NCI-H1436 (cell line): ENCODE results near the gene FASTK.

ENCODE experiments used
- DNase-seq: peaks from one replicate; lab custom pipeline; 2025; lab: John Stamatoyannopoulos, UW

The FASTK gene

DNA sequence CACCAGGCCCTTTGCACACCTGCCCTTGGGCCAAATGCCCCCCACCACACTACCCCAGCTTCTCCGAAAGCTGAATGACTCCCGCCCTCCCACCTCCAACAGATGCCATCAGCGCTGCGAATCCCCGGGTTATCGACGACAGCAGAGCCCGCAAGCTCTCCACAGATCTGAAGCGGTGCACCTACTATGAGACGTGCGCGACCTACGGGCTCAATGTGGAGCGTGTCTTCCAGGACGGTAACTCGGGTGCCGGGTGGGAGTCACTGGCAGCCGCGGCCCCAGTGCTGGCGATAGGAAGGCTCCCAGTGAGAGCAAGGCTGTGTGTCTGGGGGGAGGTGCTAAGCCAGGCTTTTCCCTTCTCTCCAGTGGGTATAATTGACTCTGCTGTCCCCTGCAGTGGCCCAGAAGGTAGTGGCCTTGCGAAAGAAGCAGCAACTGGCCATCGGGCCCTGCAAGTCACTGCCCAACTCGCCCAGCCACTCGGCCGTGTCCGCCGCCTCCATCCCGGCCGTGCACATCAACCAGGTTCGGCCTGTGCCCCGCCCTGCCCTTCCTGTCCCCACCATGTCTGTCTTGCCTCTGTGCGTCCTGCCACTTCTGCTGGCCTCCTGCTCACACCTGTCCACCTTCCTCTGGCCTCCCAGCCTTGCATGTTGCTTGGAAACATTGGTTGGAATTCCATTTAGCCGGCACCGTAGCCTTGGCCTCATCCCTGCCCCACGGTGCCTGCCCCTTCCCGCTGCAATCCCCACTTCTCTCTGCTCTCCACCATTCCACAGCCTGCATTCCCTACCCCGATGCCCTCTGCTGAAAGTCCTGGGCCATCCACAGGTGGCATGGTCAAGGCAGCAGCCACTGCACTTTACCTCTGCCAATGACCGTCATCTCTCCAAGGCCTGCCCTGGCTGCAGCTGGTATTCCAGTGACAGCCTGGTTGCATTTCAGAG, 37.8 kb upstream of the FASTK start:
- DNase-seq, result no peak

DNA sequence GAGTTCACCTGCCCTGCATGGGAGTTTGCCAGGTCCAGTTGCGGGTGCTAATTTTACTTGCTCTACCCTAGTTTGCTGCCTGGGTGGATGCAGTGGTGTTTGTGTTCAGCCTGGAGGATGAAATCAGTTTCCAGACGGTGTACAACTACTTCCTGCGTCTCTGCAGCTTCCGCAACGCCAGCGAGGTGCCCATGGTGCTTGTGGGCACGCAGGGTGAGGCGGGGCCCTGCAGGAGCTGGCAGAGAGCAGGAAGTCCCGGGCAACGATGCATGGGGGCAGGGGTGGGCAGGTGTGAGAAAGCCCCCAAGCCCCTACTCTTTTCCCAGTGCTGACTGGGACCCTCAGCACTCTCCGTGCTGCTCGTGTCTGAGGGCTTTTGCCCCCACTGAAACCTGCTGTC, 37.0 kb upstream of the FASTK start:
- DNase-seq, result no peak

DNA sequence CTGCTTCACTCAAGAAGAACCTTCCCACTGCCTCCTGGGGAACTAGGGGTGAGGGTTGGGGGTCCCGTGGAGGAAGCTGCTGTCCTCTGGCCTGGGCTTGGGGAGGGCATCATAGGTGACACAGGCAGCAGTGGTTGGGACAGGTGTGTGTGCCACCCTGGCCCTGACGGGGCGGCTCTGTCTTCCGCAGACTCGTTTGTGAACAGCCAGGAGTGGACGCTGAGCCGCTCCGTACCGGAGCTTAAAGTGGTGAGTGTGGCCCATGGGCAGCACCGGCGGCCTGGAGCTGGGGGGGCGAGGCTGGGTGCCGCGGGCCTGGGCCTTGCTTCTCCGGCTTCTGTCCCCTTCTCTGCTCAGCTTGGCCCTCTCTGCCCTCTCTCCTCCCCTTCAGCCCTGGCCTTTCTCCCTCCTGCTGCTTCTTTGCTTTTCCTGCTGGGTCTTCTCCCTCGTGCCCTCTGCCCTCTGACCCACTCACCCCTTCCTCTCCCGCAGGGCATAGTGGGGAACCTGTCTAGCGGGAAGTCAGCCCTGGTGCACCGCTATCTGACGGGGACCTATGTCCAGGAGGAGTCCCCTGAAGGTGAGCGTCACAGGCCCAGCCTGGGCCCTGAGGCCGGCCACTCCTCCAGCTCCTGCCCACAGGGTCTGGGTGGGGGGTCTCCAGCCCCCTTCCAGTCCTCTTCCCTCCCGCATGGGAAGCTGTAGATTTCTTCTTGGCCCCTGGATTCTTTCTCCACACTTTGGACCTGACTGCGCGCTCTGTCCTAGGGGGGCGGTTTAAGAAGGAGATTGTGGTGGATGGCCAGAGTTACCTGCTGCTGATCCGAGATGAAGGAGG, 36.2 kb upstream of the FASTK start:
- no peak for DNase-seq

DNA sequence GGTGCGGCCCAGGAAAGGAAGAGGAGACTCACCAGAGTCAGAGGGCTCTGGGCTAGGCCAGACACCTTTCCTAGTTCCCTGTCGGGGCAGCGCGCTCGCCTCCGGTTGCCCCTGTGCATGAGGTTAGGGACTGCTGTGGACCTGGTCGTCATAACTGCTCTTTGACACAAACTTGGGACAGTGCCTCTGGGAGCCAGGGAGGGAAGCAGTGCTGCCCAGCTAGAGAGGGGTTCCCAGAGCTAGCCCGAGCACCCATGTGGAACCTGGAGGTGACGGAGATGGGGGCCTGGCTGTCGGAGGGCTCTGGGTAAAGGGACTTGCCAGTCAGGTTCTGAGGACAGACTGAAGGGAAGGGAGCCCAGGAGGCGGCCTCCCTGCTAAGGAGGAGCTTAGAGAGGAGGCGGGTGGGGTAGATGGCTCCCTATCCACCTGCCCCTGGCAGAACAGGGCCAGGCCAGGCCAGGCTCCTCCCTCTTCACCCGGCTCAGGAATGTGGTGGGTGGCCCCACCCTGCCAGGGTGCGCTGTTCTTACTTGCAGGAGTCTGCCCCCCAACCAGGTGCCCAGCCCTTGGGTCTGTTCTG, 35.3 kb upstream of the FASTK start:
- no peak for DNase-seq

DNA sequence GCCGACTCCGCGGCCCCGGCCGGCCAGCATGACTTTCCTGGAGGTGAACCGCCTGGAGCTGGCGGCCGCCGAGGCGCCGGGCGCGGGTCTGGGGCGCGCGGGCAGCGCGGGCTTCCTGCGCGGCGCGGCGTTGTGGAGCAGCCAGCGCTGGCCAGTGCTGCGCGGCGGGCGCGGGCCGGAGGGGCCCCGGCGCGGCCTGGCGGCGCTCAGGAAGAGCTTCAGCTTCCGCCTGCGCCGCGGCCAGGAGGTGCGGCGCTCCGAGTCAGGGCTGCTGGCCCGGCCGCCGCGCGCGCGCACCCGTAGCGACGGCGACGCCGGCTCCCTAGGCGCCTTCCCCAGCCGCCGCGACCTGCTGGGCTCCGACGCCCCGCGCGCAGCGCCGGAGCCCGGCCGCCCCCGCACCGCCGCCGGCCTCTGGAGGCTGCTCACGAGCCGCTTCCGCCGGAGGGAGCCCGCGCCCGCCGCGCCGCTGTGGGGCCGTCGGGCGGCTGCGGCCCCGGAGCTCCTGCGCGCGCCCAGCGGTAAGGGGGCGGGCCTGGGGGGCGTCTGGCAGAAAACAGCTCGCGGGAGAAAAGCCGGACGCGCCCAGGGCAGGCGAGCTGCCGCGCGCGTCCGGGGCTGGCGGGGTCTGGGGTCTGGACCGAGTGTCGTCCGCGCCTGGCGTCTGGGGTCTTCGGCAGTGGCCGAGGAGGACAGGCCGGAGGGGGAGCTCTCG, 34.7 kb upstream of the FASTK start:
- DNase-seq, result no peak

DNA sequence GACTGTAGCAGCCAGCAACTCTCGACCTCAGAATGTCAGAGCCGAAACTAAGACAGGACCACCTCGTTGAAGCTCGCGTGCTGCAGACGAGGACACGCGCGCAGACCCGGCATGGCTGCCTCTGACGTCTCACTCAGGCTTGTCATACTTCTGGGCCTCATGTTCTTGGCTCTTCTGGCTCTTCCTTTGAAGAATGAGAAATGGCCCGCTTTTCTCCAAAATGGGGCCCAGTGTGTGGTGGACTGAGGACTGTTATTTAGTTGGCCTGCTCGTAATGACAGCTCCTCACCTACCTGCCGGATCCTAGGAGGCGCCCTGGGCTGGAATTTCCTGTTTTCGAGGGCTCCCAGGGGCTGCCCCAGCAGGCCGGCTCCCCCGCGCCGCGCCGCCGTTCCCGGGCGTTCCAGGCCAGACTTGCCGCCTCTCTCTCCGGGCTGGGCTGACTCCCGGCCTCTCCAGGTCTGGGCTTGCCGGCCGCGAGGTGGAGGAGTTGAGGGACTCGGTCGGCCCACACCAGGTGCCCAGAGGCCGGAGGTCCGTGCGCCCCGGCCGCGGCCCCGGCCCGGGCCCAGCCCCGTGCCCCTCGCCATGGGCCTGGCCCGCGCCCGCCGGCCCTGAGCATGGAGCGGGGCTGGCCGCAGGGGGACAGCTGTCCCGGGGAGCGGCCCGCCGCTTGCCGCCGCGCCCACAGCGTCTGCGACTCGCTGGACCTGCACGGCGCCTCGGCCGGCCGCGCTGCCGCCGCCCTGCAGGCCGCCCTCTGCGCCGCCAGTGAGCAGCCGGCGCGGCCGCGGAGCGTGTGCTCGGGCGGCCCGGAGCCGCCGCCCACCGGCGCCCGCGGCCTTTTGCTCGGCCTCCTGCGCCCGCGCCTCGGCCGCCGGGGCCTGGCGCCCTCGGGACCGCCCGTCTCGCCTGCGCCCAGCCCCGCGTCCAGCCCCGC, 33.8 kb upstream of the FASTK start:
- DNase-seq, result no peak

DNA sequence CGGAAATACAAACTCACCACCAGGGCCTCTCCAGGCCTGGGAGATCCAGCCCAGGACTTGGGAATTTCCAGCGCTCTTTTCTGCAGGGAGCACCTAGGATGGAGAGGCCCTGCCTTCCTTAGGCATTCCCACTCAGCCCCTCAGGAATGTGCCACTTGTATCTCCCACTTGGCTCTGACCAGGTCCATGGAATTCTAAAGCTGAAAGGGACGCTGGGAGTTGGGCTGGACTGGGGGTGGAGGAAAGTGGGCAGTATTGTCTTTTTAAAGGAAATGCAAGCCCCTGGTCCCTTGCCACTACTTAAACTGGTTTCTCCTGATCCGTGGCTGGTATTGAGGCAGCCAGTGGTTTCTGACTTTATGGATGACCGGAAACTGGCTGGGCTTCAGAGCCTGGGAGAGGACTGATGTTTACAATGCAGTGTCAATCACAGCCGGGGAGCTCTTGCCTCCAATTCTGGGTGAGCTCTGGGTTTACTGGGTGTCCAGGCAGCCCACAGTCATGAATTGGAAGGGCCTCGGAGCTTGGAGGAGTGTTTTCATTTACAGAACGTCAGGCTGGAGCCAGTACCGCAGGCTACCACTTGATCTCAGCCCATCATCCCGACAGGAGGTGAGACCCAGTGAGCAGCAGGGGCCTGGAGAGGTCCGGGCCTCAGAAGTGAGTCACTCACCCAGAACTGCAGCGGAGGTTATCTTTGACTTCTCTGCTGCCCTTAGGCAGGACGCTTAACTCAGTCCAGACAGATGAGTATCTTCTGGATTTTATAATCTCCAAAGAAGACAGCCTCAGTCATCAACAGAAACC, 32.9 kb upstream of the FASTK start:
- DNase-seq, result no peak

DNA sequence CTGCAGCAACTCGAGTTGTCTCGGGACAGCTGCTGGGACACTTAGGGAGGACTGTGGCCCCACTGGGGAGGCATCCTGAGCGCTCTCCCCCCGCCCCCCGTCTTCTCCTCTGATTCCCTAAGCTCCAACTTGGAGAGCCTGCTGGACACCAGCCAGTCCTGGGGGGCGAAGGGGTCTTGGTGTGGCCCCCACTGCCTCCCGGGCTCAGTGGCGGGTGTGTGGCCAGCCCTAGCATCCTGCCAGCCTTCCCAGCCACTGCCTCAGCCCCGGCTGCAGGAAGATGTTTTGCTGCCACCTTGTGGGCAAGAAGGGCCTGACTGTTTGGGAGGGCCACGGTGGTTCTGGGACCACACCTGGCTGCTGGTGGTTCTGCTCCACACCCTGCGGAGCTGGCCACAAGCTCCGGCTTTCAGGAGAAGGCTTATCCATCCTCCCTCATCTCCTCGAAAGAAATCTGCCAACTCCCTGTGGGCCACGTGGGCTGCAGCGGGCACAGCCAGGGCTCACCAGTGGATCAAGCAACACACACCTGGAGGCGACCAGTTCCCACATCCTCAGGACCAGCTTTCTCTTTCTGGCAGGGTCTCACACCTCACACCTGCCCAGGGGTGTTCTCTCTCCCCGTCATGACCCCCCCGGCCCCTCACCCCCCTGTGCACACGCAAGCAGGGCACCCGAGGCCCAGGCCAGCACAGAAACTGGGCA, 30.5 kb upstream of the FASTK start:
- DNase-seq, result peak; percentile 62

DNA sequence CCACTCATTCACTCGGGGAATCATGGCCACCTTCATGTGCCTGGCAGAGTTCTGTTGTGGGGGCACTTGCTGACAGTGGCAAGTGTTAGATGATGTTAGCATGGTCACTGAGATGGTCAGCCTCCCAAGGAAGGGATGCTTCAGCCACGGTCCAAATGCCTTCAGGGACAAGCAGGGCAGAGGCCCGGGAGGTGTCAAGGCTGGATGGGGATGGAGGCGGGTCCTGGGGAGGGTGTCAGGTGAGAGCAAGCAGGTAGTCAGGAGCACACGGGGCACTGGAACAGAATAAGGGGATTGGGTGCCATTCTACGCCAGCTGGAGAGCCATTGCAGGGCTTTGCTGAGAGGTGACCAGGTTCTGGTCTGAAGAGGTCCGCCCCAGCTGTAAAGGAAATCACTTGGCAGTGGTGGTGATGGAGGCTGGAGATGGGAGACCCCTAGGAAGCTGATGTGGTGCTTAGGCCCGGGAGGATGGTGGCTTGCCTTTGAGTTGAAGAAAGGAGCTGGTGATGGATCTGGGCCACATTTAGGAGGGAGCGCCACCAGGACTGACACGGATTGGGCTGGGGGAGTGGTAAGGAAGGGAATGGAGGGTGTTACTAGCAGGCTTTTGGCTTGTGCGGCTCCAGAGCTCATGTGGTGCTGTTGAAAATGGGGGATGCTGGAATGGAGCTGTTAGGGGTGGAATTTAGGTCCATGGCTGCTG, 29.8 kb upstream of the FASTK start:
- DNase-seq, result no peak

DNA sequence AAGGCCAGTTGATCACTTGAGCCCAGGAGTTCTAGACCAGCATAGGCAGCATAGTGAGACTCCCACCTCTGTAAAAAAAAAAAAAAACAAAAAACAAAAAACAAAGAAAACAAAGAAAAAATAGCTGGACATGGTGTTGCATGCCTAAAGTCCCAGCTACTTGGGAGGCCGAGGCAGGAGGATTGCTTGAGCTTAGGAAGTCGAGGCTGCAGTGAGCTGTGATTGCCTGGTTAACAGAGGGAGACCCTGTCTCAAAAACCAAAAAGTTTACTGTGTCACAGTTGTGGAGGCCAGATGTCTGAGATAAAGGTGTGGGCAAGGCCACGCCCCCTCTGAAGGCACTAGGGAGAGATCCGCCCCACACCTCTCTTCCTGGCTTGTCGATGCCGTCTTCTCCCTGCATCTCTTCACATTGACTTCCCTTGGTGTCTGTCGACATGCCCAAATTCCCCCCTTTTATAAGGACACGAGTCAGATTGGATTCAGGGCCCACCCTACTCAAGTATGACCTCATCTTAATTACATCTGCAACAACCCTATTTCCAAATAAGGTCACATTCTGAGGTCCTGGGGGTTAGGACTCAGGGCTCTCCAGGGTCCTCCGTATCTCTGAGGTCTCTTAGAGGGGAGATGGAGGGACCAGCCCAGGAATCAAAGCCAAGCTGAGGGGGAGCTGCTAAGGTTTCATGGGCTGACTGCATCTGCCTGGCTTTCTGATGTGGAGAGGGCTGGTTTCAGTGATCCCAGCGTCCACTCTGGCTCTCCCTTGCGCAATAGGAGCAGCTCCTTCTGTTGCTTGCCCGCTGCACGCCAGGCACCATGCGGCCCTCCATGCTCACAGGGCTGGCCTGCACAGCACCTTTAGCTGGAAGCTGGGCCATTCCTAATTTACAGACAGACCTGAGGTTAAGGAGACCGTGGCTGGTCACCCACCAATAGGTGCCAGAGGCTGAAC, 28.8 kb upstream of the FASTK start:
- no peak for DNase-seq

DNA sequence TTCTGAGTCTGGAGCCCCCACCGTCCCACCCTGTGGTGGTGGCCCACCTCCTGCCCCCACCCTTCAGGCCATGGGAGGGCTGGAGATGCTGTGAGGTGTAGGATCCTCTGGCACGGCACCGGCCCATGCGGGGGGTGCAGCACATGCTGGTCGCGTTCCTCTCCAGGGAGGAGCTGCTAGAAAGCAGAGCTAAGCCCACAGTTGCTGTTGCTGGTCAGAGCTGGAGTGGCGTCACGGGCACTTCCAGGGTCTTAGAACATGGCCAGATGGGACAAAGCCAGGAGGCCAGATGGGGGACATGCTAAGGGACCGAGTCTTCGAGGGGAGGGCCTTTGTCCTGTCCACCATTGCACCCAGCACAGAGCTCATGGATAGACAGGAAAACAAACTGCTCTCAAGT, 27.3 kb upstream of the FASTK start:
- DNase-seq, result no peak

DNA sequence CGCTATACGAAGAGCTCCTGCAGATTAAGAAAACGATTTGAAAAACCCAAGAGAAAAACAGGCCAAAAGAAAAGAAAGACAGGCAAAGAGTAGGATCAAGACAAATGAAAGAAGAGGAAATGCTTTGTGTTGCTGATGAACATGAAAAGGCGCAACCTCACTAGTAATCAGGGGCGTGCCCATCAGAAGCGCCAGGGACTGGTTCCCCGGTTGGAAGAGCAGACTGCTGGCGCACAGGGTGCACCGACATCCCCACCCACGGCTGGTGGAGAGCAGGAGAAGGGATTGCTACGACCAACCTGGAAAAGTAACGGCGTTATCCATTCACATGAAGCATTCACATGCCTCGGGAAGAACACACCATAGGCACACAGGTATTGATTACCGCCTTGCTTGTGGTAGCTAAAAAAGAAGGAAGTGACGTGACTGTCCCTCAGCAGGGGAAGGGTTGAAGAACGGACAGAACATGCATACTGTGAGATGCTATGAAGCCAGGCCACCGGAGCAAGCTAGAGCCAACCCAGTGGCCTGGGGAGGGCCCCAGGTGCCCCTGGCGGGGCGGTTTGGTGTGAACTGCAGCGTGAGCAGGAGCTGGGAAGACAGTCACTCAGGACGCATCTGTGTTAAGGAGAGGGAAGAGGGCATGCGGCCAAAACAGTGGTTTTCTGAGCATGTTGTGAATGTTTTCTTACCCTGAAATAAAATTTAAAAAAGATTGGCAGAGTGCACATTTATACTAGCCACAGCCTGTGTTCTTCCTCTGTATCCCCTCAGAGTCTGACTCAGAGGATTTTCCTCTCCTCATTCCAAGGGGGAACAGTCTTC, 24.0 kb upstream of the FASTK start:
- no peak for DNase-seq

DNA sequence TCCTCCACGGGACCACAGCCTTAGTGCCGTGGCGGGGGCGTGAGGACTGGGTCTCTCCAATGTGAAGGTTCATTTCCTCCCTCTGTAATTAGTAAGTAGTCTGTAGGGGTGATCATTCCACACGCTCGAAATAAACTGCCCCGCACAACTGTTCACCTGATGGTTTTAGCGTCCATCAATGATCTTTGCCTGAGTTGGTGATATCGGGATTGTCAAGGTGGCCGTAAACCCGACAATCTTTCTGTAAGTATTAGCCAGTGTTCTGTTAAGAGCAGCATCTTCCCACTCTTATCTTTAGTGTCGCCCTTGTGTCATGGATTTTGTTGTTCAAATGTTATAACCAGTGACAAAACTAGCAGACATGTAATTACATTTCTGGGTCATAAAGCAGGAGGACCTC, 23.4 kb upstream of the FASTK start:
- no peak for DNase-seq

DNA sequence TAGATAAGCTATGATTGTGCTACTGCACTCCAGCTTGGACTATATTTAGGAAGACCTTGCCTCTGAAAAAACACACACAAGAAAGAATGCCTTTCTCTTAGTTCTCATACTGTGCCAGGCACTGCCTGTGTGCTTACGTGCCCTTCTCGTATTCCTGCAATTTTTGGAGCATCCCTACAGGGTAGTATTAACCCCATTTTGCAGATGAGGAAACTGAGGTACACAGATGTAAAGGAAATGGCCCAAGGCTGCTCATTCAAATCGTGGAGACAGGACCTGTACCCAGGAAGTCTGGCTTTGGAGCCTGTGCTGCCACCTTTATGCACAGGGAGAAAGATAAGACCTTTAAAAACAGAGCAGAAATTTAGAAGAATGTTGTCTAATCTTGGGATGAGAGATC, 22.4 kb upstream of the FASTK start:
- DNase-seq, result no peak

DNA sequence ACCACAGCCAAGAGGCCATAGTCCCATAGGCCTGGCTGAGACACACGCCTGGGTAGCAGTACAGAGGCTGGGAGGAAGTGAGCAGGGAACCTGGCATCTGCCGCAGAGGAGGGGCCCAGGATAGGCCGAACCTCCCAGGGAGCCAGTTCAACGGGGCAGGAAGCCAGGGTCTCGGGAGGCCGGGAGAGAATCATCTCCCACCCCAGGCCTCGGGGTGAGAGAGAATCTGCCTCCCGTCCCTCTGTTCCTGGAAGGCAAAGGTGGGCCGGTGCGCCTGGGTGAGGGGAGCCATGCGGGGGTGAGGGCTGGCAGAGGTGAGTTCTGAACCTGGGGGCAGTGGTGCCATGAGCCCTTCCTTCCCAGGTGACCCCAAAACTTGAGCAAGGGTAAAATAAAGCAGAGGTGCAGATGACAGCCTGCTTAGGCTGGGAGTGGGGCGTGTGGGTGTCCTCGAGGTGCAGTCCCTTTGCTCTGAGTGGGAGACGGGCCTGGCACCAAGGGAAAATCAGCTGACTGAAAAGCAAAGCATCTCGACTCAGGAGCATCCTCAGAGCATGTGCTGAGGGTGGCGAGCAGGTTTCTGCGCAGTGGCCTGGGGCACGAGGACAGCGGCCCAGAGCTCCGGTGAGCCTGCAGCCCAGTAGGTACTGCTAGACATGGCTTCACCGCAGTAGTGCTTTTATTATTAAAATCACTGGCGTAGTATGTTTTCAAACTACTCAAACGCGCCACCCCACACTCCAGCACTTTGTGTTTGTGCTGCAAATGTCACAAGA, 21.2 kb upstream of the FASTK start:
- DNase-seq, result no peak

DNA sequence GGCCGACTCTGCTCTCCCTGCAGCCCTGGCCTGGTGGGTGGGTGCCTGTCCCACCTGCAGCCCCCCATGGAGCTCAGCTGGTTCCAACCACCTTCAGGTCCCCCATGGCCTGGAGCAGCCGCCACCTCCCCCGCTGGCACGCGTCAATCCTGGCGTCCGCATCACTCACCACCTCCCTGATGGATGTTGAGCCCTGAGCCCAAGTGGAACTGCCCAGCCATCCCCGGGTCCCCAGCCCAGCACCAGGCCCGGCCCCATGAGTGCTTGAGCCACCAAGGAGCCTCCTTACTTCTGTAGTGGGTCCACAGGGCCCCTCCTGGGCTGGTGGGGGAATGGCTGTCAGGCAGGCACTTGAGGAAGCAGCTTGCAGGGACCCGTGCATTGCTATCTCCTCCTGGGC, 20.3 kb upstream of the FASTK start:
- DNase-seq, result no peak
